MCF 10A (cell line): ENCODE results near the gene FAM50A. TPM values are rescaled to one million over a fixed set of nuclear protein-coding genes. Genes with fewer than 3 reads are reported as not detected.
A peak's percentile ranks its signal among the peaks of the same experiment; 100 is the strongest.

ENCODE experiments used
- BruUV-seq: library from RNA; stranded (reverse); fragments of 400-500 nt; replicated peaks from 2 replicates; lab custom pipeline; 2021; lab: Mats Ljungman, UMichigan
- CTCF ChIA-PET: fragments of 300-600 bp; sonication (Branson Sonifier 250); formaldehyde crosslinking; extraction: SDS; loops from one replicate; lab custom pipeline; 2021; ENCODE audit warnings: antibody characterized with exemption, inconsistent platforms; lab: Yijun Ruan, JAX
- POLR2A ChIA-PET: fragments of 300-600, 350-650 bp; sonication (Branson Sonifier 250); formaldehyde crosslinking; extraction: SDS; loops from one replicate; lab custom pipeline; 2020; ENCODE audit warnings: antibody characterized with exemption, inconsistent platforms; lab: Yijun Ruan, JAX
- DNase-seq: peaks from one replicate; pipeline ENCODE4 v3.0.0-alpha.2; 2018; ENCODE audit not compliant: unreplicated experiment
- H3K27ac Mint-ChIP-seq: one replicate; pipeline ENCODE4 v1.8.0; 2022; ENCODE audit warnings: mild to moderate bottlenecking, low read depth, mixed read lengths; ENCODE audit not compliant: unreplicated experiment
- H3K27me3 Mint-ChIP-seq: one replicate; pipeline ENCODE4 v1.8.0; 2022; ENCODE audit warnings: mixed read lengths; ENCODE audit not compliant: insufficient read depth, unreplicated experiment
- H3K36me3 Mint-ChIP-seq: one replicate; pipeline ENCODE4 v1.8.0; 2022; ENCODE audit warnings: mild to moderate bottlenecking, moderate library complexity, mixed read lengths; ENCODE audit not compliant: insufficient read depth, unreplicated experiment
- H3K4me1 Mint-ChIP-seq: one replicate; pipeline ENCODE4 v1.8.0; 2022; ENCODE audit warnings: mixed read lengths; ENCODE audit not compliant: insufficient read depth, unreplicated experiment
- H3K4me3 Mint-ChIP-seq: one replicate; pipeline ENCODE4 v1.8.0; 2022; ENCODE audit warnings: mild to moderate bottlenecking, moderate library complexity, mixed read lengths; ENCODE audit not compliant: unreplicated experiment
- H3K9me3 Mint-ChIP-seq: one replicate; pipeline ENCODE4 v1.8.0; 2022; ENCODE audit warnings: mixed read lengths; ENCODE audit not compliant: unreplicated experiment
- intact Hi-C: fragments of 100-400 bp; cut with micrococcal nuclease; formaldehyde crosslinking; loops from 2 replicates; pipeline ENCODE4 v1.14.1; 2022
- total RNA-seq: library from RNA; stranded (reverse); gene quantifications from 2 replicates; pipeline ENCODE4 v1.2.3, GENCODE V29; 2022
- TF ChIP-seq, protein P1 (sequence below): fragments of 200-600 bp; IDR thresholded peaks from one replicate; pipeline ENCODE4 v1.8.0; 2022; ENCODE audit warnings: antibody characterized with exemption, mild to moderate bottlenecking; ENCODE audit not compliant: unreplicated experiment

Gene FAM50A
- total RNA-seq, 1 experiment from 2014 or later: 62.1 TPM

DNA sequence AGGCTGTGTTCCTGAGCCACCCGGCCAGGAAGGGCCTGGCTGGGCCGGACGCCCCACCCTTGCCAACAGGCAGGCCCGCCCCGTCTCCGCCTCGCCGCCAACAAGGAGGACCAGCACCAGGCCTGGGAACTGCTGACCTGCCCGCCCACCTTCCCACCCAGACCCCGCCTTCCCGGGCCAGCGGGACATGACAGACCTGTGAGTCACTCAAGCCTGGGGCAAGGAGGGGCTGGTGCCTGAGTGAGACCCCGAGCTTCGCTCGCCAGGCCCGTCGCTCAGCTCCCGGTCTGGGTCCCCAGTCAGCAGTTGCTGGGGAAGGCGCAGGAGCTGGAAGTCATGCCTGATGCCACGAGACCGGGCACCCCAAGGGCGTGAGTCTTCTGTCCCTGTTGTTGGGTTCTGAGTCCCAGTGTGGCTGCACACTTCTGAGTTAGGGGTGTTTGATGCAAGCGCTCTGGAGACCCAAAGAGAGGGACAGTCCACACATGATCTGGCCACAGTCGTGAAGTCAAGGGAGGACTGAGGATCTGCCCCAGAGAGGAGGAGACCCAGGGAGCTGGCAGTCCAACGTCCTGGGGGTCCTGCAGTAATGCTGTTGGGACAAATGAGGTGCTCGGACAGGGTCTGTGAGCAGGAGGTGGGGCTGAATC is 34.6 kb upstream of the FAM50A start, which contains the start of gene DNASE1L1:
Gene DNASE1L1, minus strand, starts transcription at position 33 of the 650 bp plus-strand sequence. CDS start 3,686 bp downstream, outside the sequence.
- ChIA-PET POLR2A (interaction anchor here (0.9 to 7.7 kb wide), 5 partner anchors 11 to 106 kb away, joined by 4 to 100 read pairs (median 7); partner anchors contain the start of genes ATP6AP1, RPL10 and SLC10A3), CTCF (interaction anchor here (0.6 to 1.9 kb wide), 4 partner anchors 10 to 118 kb away, joined by 3 to 9 read pairs (median 6); no protein-coding TSS in a partner anchor)
- Mint-ChIP-seq H3K27me3 (peaks cover 12% of the 10 kb centered on the region), H3K4me3 (peak within 1 kb of the TSS; percentile 63), H3K36me3 (peaks cover 4% of the 10 kb centered on the region), H3K9me3 (no peaks in the 10 kb centered on the region), H3K4me1 (peaks cover 14% of the 10 kb centered on the region), H3K27ac (peak within 1 kb of the TSS; percentile 66)
- TF ChIP-seq, protein P1, sequence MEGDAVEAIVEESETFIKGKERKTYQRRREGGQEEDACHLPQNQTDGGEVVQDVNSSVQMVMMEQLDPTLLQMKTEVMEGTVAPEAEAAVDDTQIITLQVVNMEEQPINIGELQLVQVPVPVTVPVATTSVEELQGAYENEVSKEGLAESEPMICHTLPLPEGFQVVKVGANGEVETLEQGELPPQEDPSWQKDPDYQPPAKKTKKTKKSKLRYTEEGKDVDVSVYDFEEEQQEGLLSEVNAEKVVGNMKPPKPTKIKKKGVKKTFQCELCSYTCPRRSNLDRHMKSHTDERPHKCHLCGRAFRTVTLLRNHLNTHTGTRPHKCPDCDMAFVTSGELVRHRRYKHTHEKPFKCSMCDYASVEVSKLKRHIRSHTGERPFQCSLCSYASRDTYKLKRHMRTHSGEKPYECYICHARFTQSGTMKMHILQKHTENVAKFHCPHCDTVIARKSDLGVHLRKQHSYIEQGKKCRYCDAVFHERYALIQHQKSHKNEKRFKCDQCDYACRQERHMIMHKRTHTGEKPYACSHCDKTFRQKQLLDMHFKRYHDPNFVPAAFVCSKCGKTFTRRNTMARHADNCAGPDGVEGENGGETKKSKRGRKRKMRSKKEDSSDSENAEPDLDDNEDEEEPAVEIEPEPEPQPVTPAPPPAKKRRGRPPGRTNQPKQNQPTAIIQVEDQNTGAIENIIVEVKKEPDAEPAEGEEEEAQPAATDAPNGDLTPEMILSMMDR: no peak
- intact Hi-C loops: loop anchor here (5.0 kb wide), 1 partner anchor 33 kb away; the partner anchor contains the start of gene FAM50A
- peak; percentile 89 for DNase-seq
- BruUV-seq: no TSS peak

DNA sequence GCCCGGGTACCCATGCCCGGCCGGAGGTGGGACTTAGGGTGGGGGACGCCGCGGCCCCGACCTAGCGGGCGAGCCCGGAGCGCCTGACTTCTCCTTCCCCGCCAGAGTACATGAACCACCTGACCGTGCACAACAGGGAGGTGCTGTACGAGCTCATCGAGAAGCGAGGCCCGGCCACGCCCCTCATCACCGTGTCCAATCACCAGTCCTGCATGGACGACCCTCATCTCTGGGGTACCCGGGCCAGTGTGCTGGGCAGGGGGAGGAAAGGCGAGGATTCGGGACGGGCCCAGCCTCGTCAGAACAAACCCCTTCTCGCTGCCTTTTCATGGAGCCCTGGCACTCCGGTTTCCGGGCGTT is 32.0 kb upstream of the FAM50A start:
- peaks cover 25% of the 10 kb centered on the region for H3K27me3 Mint-ChIP-seq
- peak overlapping the region; percentile 51 for H3K27ac Mint-ChIP-seq
- TF ChIP-seq, protein P1: no peak
- peaks cover 4% of the 10 kb centered on the region for H3K36me3 Mint-ChIP-seq
- H3K4me1 Mint-ChIP-seq: peaks cover 14% of the 10 kb centered on the region
- POLR2A ChIA-PET: interaction anchor here (0.7 to 7.7 kb wide), 17 partner anchors 9 to 814 kb away, joined by 3 to 100 read pairs (median 4); partner anchors contain the start of genes ATP6AP1, FAM3A, FAM50A and FLNA
- peak overlapping the region; percentile 83 for H3K4me3 Mint-ChIP-seq
- intact Hi-C loops: no loop called here
- CTCF ChIA-PET: interaction anchor here (0.9 kb wide), 1 partner anchor 12 kb away, joined by 3 read pairs; no protein-coding TSS in a partner anchor
- no TSS peak for BruUV-seq
- H3K9me3 Mint-ChIP-seq: no peaks in the 10 kb centered on the region
- DNase-seq: peak; percentile 56

DNA sequence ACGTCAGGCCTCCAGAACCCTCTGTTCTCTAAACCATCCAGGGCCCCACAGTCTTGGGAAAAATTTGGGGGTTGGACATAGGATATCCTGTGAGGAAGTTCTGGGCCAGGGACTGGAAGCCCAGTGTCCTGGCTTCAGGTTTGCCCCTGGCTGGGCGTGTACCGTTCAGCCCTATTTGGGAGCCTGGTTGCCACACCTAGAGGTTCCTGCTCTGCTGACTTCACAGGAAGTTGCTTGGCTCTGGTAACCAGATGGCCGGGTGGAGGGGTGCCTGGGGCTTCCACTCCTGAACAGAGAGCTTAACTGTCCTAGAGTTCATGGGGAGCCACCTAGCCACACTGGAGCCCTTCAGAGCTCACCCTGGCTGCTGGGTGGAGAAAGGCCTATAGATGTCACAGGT is 31.5 kb upstream of the FAM50A start:
- DNase-seq: no peak
- CTCF ChIA-PET: interaction anchor here (0.9 kb wide), 1 partner anchor 13 kb away, joined by 3 read pairs; no protein-coding TSS in a partner anchor
- POLR2A ChIA-PET: interaction anchor here (0.8 to 7.7 kb wide), 12 partner anchors 9 to 814 kb away, joined by 3 to 100 read pairs (median 6); partner anchors contain the start of genes ATP6AP1, FAM3A, FAM50A and FLNA
- peaks cover 14% of the 10 kb centered on the region for H3K4me1 Mint-ChIP-seq
- H3K9me3 Mint-ChIP-seq: no peaks in the 10 kb centered on the region
- intact Hi-C loops: no loop called here
- H3K27me3 Mint-ChIP-seq: peaks cover 25% of the 10 kb centered on the region
- TF ChIP-seq, protein P1: no peak
- peak overlapping the region; percentile 51 for H3K27ac Mint-ChIP-seq
- H3K36me3 Mint-ChIP-seq: peaks cover 4% of the 10 kb centered on the region
- no TSS peak for BruUV-seq
- H3K4me3 Mint-ChIP-seq: peak overlapping the region; percentile 83

DNA sequence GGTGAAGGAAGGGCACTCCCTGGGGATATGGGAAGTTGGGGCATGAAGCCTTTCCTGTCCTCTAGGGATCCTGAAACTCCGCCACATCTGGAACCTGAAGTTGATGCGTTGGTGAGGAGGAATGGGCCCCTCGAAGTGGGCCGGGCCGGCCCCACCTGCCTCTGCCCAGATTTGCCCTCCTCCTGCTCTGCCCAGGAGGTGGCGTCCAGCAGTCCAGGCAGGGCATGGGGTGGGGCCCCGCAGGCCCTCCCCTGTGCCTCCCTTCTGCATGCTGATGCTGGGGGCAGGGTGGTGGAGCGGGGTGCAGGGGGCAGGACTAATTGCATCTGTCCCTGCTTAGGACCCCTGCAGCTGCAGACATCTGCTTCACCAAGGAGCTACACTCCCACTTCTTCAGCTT is 30.8 kb upstream of the FAM50A start:
- H3K4me3 Mint-ChIP-seq: no peak overlapping the region
- ChIA-PET POLR2A (interaction anchor here (1.4 to 7.7 kb wide), 4 partner anchors 15 to 114 kb away, joined by 3 to 100 read pairs (median 5); partner anchors contain the start of genes FAM3A and RPL10), CTCF (interaction anchor here (0.6 kb wide), 1 partner anchor 75 kb away, joined by 3 read pairs; no protein-coding TSS in a partner anchor)
- TF ChIP-seq, protein P1: no peak
- H3K9me3 Mint-ChIP-seq: no peaks in the 10 kb centered on the region
- peaks cover 4% of the 10 kb centered on the region for H3K36me3 Mint-ChIP-seq
- no TSS peak for BruUV-seq
- H3K27ac Mint-ChIP-seq: peak overlapping the region; percentile 51
- intact Hi-C loops: no loop called here
- DNase-seq: no peak
- H3K4me1 Mint-ChIP-seq: peaks cover 14% of the 10 kb centered on the region
- H3K27me3 Mint-ChIP-seq: peaks cover 23% of the 10 kb centered on the region
